Large intestine (tissue), 3 donors: Measurements from ENCODE around the gene ARHGEF17. TPM values are rescaled to one million over a fixed set of nuclear protein-coding genes. Genes with fewer than 3 reads are reported as not detected.

Experiments
- DNase-seq, 2 donors: peaks; one replicate each; pipeline versions ENCODE4 v3.0.0 to v3.0.0-alpha.2; 2013
- H3K27ac ChIP-seq: one replicate; pipeline ENCODE4 v1.5.1; 2013; ENCODE audit warnings: low read length
- H3K27me3 ChIP-seq: 2 replicates; pipeline ENCODE4 v1.6.1; 2013; ENCODE audit warnings: low read length; ENCODE audit not compliant: control insufficient read depth, insufficient read depth
- H3K36me3 ChIP-seq: 2 replicates; pipeline ENCODE4 v1.6.1; 2013; ENCODE audit warnings: low read length; ENCODE audit not compliant: control insufficient read depth, insufficient read depth
- H3K4me1 ChIP-seq: one replicate; pipeline ENCODE4 v1.6.1; 2013; ENCODE audit warnings: low read length; ENCODE audit not compliant: control insufficient read depth, insufficient read depth
- H3K4me3 ChIP-seq: one replicate; pipeline ENCODE4 v1.5.1; 2013; ENCODE audit warnings: low read length
- H3K9me3 ChIP-seq: one replicate; pipeline ENCODE4 v1.6.1; 2013; ENCODE audit warnings: mild to moderate bottlenecking, low read depth, low read length, moderate library complexity; ENCODE audit not compliant: control insufficient read depth
- WGBS: methylation state at CpG from one replicate; pipeline ENCODE4 v1.1.5; 2013; ENCODE audit warnings: low lambda C conversion rate; ENCODE audit not compliant: insufficient coverage; 5-methylcytosine and 5-hydroxymethylcytosine counted together
- polyA plus RNA-seq: library from polyadenylated mRNA; unstranded; fragments of 120-200 nt; gene quantifications from one replicate; pipeline ENCODE4 v1.2.1, GENCODE V29; 2013

Gene ARHGEF17
- polyA plus RNA-seq, 1 donor, result 61.4 TPM

DNA sequence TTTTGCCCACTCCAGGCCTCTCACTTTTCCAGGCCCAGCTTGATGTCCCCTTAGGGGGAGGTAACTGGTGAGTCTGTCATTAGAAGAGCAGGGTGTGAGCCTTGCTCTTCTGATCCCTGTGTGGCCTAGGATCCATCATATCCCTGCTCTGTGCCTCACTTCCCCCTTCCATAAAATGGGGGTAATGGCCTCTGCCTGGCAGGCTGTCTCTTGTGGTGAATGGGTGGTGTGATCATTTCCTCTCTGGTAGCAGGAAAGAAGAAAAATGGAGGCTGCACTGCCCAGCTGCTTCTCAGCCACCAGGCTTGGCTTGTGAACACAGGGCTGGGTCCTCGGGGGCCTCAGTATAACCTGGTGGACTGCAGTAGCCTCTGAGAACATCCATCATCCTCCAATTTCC is 5.6 kb downstream of the ARHGEF17 start:
- H3K4me3 ChIP-seq, result peak overlapping the region; percentile 68

DNA sequence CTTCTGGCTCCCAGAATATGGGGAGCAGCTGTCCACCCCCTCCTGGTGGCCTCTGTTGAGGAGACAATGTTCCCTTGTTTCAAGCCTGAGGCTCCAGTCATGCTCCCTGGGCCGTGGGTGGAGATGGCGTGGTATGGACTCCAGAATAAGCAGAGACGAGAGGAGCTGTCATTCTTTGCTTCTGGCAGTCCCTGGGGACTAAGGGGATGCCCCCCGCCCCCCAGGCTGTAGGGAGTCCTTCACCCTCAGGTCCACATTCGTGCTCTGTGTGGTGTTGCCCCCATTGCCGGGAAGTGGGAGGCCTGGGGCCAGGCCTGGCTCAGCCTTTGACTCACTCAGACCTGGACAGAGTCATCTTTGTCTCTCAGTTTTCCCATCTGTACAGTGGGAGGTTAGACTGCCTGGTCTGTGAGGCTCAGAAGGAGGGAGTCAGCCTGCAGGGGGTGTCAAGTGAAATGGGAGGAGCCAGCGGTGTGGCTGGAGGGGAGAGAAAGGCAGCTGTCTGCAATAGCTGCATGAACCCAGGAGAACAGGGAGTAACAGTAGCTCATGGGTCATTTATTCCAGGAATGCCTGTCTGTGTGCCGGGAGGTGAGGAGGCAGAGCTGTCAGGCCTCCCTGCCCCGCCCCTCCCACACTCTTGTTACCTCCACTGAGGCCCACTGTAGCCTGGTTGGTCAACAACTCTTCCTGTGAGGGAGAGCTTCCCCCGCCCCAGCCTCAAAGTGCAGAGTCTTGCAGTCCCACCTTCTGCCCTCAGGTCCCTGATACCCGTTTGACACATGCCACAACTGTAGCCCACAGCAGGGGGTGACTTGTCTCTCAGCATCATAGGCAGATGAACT is 6.3 kb downstream of the ARHGEF17 start:
- DNase-seq, result peak; percentile 91
- Histone ChIP-seq H3K4me1 (peaks cover 74% of the 10 kb centered on the region), H3K27me3 (no peaks in the 10 kb centered on the region), H3K9me3 (no peaks in the 10 kb centered on the region), H3K4me3 (no peak overlapping the region), H3K27ac (peak overlapping the region; percentile 89), H3K36me3 (peaks cover 47% of the 10 kb centered on the region)
- no CpG with 5 or more reads among the region's 11 CpGs for WGBS

More for the DNA sequence above, 5.6 kb downstream of the ARHGEF17 start:
- no peak for DNase-seq
- no CpG with 5 or more reads among the region's 1 CpG for WGBS
- H3K4me1 ChIP-seq, result peaks cover 74% of the 10 kb centered on the region
- H3K36me3 ChIP-seq, result peaks cover 45% of the 10 kb centered on the region
- H3K27ac ChIP-seq, result peak overlapping the region; percentile 89
- no peaks in the 10 kb centered on the region for H3K9me3 ChIP-seq
- H3K27me3 ChIP-seq, result no peaks in the 10 kb centered on the region

- Histone ChIP-seq H3K27ac (peak overlapping the region; percentile 89), H3K9me3 (no peaks in the 10 kb centered on the region), H3K27me3 (no peaks in the 10 kb centered on the region), H3K4me1 (peaks cover 66% of the 10 kb centered on the region), H3K4me3 (no peak overlapping the region), H3K36me3 (peaks cover 50% of the 10 kb centered on the region)
- no peak for DNase-seq
- WGBS, result 60% methylated on average over 1 of the region's 9 CpGs
These were observed 7.4 kb downstream of the ARHGEF17 start for GRCh38 chr11:73315293-73316020.

DNA sequence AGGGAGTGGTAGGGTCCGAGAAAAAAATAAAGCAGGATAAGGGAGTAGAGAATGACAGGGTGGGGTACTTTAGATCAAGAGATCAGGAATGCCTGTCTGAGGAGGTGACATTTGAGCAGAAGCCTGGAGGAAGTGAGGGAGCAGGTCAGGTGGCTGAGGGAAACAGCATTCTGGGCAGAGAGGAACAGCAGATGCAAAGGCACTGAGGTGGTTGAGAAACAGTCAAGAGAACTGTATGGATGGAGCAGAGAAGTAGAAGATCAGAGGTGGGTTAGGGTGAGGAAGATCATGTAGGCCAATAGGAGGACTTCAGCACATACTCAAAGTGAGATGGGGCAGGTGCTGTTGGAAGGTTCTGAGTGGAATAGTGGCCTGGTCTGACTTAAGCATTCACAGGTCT is 8.3 kb downstream of the ARHGEF17 start:
- H3K27ac ChIP-seq, result peak overlapping the region; percentile 52
- no peak overlapping the region for H3K4me3 ChIP-seq
- H3K27me3 ChIP-seq, result no peaks in the 10 kb centered on the region
- H3K36me3 ChIP-seq, result peaks cover 43% of the 10 kb centered on the region
- no peaks in the 10 kb centered on the region for H3K9me3 ChIP-seq
- no peak for DNase-seq
- peaks cover 65% of the 10 kb centered on the region for H3K4me1 ChIP-seq
- WGBS, result no CpG with 5 or more reads among the region's 1 CpG

GRCh38 chr11:73317373-73317772 is 9.3 kb downstream of the ARHGEF17 start:
- no peak for DNase-seq
- Histone ChIP-seq H3K27ac (peak overlapping the region; percentile 0), H3K9me3 (no peaks in the 10 kb centered on the region), H3K36me3 (peaks cover 38% of the 10 kb centered on the region), H3K4me3 (no peak overlapping the region), H3K4me1 (peaks cover 66% of the 10 kb centered on the region), H3K27me3 (no peaks in the 10 kb centered on the region)
- WGBS, result no CpG with 5 or more reads among the region's 4 CpGs

GRCh38 chr11:73317803-73318202 is 9.7 kb downstream of the ARHGEF17 start:
- H3K27me3 ChIP-seq, result no peaks in the 10 kb centered on the region
- DNase-seq, result no peak
- H3K4me3 ChIP-seq, result no peak overlapping the region
- H3K4me1 ChIP-seq, result peaks cover 70% of the 10 kb centered on the region
- peaks cover 38% of the 10 kb centered on the region for H3K36me3 ChIP-seq
- H3K9me3 ChIP-seq, result no peaks in the 10 kb centered on the region
- no CpG with 5 or more reads among the region's 3 CpGs for WGBS
- peak overlapping the region; percentile 0 for H3K27ac ChIP-seq

GRCh38 chr11:73318501-73319011 is 10.5 kb downstream of the ARHGEF17 start:
- no peak overlapping the region for H3K4me3 ChIP-seq
- H3K27ac ChIP-seq, result no peak overlapping the region
- H3K4me1 ChIP-seq, result peaks cover 72% of the 10 kb centered on the region
- DNase-seq, result no peak
- no peaks in the 10 kb centered on the region for H3K9me3 ChIP-seq
- H3K27me3 ChIP-seq, result no peaks in the 10 kb centered on the region
- WGBS, result no CpG with 5 or more reads among the region's 8 CpGs
- H3K36me3 ChIP-seq, result peaks cover 37% of the 10 kb centered on the region

DNA sequence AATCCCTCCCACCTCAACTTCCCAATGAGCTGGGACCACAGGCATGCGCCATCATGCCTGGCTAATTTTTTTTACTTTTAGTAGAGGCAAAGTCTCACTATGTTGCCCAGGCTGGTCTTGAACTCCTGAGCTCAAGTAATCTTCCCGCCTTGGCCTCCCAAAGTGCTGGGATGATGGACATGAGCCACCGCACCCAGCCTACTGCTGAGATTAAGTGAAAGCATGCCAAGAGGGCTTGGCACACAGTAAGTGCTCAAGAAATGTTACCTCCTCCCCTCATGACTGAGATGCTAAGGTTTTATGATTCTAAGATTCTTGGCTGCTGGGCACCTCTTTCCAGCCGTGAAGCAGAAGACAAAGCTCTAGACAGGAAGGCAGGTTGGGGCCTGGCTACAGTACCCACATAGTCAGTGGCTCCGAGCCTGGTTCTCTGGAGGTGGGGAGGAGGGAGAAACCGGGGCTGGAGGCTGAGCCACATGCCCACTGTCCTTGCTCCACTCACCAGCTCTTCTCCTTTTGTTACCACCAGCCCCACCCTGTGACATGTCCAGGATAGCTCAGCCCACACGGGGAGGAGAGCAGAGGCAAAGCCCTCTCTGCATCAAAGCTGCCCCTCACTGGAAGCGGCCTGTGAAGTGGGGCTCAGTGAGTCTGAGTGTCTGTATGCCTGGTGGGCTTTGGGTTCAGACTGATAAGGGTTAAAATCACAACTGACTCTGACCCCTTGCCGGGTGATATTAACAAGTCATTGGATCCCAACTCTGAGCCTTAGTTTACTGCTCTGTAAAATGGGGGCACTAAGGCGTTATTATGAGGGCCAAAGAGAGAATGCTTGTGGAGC is 12.9 kb downstream of the ARHGEF17 start:
- no peaks in the 10 kb centered on the region for H3K9me3 ChIP-seq
- no peak for DNase-seq
- H3K27ac ChIP-seq, result peak overlapping the region; percentile 60
- WGBS, result no CpG with 5 or more reads among the region's 10 CpGs
- H3K4me3 ChIP-seq, result no peak overlapping the region
- peaks cover 66% of the 10 kb centered on the region for H3K4me1 ChIP-seq
- no peaks in the 10 kb centered on the region for H3K27me3 ChIP-seq
- H3K36me3 ChIP-seq, result peaks cover 35% of the 10 kb centered on the region

DNA sequence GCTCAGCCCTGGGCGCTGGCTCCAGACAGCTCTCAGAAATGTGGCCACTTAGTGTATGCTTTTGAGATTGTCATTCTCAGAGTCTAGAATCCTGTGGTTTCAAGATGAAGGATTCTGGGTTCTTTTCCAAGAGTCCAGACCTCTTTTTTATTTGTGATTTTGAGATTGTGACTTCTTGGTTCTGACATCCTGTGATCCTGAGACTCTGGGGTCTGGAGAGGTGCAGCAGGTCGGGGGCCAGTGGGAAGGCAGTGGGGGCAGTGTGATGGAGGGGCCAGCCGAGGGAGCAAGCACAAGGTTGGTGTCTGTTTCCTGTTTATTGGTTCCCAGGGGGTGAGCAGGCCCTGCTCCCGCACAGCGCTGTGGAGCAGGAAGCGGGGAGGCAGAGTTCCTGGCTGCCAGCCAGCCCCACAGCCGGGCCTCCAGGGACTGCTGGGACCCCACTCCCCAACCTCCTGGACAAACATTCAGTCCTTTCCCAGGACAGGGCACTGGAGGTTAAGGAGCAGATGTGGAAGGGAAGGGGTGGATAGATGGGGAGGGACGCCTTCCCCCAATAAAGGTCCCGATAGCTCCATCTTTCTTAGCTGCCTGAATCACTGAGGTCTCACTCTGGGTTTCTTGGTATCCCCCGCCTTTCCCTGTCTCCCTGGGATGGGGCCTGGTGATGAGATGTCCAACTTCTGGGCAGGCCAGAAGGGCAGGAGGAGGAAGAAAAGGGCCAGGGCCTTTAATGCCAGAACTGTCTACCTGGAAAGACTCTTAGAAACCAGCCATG is 13.7 kb downstream of the ARHGEF17 start:
- WGBS, result no CpG with 5 or more reads among the region's 10 CpGs
- peak; percentile 58 to 77 for DNase-seq
- Histone ChIP-seq H3K27ac (peak overlapping the region; percentile 60), H3K9me3 (no peaks in the 10 kb centered on the region), H3K4me3 (no peak overlapping the region), H3K27me3 (no peaks in the 10 kb centered on the region), H3K4me1 (peaks cover 59% of the 10 kb centered on the region), H3K36me3 (peaks cover 34% of the 10 kb centered on the region)
